NCI-H146 treated with DMSO at 0.1 percent for 48 hours (cell line): ENCODE measurements around the gene NGDN.

ENCODE experiments used
- DNase-seq: peaks from one replicate; lab custom pipeline; 2025; ENCODE audit not compliant: unreplicated experiment; lab: John Stamatoyannopoulos, UW

The NGDN gene

DNA sequence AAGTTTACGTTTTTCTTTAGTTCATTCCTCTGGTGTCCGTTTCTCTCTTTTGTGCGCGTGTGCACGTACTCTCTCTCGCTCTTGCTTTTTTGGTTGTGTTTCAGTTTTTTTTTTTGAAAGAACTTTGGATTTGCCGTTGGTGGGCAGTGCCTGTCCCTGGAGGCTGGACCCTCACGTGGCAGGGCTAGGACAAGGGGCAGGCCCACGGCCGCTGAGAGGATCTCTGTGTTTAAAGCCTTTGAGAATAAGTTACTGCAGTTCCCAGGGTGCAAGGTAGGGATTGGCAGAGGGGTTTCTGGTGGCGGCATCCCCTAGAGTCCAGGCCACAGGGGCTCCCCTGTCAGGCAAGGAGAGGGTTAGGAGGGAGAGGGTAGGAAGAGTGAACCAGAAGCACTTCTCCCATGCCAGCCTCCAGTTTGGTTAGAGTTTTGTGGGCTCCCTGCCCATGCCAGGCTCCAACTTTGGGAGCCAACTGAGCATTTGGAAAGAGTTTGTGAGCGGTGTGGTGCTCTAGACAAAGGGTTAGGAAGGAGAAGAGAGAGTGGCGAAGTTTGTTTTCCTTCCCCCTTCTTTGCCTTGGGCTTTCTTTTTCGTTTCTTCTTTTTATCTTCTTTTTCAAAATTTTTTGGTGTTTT, 51.5 kb downstream of the NGDN start:
- DNase-seq, result no peak

DNA sequence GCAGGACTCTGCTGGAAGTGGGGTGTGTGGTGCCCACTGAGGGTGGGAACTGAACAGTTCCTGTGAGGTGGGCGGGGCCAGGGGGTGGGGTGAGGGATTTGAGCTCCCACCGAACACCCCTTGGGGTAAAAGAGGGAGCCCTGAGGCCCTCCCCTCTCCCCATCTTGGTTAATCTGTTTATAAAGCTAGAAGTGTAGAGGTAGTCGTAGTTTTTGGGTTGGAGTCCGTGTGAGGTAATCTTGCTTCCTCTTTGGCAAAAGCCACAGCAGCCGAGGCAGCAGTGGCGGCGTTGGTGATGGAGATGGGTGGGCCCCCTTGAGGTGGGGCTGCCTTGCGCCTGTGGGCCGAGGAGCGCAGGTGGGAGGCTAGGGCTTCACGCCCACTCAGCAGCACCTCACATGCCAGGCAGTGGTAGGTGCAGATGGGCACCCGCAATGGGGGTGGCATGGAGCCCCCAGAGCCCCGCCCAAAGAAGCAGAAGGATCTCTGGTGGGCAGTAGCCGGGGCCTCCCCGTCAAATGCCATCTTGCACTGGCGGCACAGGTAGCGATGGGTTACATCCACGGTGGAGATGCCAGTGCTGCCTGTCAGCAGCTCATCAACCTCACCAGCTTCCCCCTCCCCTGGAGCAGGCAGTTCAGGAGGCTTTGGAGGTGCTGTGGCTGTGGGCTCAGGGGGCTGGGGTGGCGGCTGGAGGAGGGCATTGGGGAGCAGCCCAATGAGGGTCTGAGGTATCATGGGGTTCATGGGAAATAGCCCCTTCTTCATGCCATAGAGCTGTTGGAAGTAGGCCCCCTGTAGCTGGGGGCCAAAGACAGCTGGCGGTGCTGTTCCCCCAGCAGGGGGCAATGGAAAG, 52.5 kb downstream of the NGDN start:
- no peak for DNase-seq

DNA sequence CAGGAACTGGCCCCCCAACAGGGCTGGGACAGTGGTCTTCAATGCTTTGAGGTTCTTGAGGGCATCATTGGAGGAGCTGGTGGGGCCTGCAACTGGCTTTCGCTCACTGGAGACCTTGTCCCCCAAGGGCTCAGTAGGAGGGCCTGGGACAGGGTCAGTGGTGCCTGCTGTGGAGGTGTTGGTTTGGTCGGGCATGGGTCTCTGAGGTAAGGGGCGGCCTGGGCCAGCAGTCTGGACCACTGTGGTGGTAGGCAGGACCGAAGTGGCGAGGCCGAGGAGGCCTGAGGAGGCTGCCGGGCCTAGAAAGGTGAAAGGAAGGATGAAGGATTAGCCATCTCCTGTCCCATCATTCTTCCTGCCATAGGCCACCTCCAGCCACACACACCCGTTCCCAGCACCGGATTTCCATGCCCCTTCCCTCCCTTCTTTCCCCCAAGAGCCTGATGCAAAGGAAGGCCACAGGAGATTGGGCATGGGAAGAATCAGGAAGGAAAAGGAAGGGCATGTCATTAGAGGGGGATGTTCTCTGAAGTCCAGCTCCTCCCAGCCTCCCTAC, 53.2 kb downstream of the NGDN start:
- DNase-seq, result no peak

DNA sequence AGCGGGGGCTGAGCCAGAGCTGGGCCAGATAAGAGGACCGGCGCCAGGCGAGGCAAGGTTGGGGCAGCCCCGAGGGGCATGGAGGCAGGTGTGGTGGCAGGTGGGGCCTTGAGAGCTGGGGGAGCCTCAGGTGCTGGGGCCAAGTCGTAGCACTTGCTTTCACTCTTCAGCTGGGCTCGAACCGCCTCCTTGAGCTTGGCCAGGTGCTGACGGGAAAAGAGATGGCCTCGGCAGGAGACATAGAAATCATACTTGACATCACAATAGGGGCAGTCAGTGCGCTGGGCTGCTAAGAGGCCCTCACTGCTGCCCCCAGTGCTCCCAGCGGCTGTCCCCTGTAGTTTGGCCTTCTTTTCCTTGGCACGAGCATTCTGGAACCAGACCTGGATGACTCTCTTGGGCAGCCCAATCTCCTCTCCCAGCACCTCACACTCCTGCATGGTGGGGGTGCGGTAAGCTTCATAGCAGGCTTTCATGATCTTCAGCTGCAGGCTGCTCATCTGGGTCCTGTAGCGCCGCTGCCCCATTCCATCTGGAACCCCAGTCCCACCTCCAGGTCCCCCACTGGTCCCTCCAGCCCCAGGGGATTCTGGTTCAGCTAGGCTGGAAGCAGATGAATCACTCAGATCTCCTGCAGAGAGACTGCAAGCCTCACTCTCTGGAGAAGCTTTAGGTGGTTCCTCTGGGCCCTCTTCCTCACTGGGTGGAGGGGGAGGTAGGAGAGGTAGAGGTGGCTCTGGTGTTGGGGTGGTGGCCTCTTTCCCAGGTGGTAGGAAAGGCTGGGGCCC, 53.9 kb downstream of the NGDN start:
- no peak for DNase-seq

DNA sequence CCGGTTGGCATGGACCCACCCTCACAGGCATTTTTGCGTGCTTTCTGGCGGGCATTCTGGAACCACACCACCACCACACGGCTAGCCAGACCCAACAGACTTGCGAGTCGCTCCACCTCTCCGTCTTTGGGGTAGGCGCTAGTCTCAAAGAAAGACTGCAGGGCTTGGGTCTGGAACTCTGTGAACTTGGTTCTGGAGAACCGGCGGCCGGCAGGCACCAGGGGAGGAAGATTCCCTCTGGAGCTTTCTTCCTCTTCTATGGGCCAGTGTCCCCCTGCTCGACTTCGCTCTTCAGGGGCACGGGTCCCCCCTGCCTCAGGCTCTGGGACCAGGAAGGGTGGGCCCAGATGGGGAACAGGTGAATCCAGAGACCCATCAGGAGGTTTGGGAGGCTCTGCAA, 55.5 kb downstream of the NGDN start:
- no peak for DNase-seq

DNA sequence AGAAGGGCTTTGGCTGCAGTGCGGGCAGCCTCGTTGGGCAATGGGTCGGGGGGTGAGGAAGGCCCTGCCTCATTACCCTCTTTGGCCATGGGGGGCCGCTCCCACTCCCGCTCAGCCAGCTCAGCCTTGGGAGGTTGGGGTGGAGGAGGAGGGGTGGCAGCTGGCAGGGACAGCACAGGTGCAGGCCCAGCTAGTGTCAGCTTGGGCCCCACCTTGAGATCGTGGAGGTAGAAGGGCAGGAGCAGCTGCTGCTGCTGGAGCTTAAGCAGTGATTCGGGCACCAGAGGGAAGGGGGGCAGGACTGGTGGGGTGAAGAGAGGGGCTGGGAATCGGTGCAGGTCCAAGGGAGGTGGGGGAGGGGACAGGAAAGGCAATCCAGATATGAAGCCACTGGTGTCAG, 56.1 kb downstream of the NGDN start:
- no peak for DNase-seq
